NCI-H2171 (cell line): ENCODE measurements around the gene CFH.
"Not testable (repeated sequence)": the region's sequence is repeated elsewhere in the genome, so short reads cannot be mapped to it uniquely, and the experiment has no call there.

ENCODE experiments used
- DNase-seq: peaks from one replicate; lab custom pipeline; 2025; lab: John Stamatoyannopoulos, UW

The CFH gene

DNA sequence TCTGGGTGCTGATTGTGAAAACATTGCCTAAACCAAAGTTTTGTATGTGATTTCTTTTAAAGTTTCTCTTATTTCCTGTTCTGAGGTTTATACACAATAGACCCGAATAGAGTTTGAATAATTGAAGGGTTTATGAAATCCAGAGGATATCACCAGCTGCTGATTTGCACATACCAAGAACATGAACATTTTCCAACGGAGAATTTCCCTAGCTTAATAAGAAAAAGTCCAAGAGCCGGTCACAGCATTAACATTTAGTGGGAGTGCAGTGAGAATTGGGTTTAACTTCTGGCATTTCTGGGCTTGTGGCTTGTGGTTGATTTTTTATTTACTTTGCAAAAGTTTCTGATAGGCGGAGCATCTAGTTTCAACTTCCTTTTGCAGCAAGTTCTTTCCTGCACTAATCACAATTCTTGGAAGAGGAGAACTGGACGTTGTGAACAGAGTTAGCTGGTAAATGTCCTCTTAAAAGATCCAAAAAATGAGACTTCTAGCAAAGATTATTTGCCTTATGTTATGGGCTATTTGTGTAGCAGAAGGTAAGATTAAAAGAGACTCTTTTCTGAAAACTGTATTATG lies at the start of gene CFH:
Gene CFH (plus strand): TSS at position 407 of the 579 bp plus-strand sequence. CDS start 75 bp downstream, at position 482.
- no peak for DNase-seq

DNA sequence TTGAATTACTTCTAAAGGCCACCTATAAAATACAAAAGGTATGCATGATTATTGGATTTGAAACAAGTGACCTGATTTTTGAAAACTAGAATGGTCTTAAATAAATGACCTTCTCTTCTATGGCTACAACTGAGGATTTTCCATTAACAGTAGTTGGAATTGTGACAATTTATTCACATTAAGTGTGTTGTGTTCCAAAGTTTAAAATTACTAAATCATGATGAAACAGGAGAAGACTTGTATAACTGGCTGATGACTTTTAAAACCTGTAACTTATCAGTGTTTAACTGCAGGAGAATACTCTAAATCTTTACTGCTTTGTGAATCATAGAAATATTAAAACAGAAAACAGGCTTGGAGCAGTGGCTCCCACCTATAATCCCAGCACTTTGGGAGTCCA lies 48.2 kb upstream of the CFH start:
- no peak for DNase-seq

DNA sequence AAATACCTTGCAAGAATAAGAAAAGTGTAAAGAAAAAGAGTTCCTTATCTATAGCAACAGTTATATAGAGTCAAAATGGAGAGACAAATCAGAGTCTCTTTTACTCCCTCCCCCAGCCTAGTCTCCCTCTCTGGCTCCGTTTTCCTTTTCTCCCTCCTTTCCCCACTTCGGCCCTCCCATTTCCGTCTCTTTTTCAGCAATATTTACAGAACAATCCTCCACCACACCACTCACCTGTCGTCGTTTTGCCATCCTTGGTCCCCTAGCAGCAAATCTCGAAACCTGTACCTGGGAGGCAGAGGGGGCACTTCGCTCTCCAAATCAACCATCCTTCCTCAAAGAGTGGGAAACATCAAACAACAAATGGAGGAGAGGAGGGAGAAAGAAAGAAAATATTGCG lies 43.9 kb upstream of the CFH start:
- peak; percentile 18 for DNase-seq

GRCh38 chr1:196608390-196609369 lies 43.2 kb upstream of the CFH start, which contains the start of gene KCNT2:
KCNT2 (minus strand) TSS chr1:196608440; CDS start chr1:196608309, 131 bp downstream.
- DNase-seq = peak; percentile 82

DNA sequence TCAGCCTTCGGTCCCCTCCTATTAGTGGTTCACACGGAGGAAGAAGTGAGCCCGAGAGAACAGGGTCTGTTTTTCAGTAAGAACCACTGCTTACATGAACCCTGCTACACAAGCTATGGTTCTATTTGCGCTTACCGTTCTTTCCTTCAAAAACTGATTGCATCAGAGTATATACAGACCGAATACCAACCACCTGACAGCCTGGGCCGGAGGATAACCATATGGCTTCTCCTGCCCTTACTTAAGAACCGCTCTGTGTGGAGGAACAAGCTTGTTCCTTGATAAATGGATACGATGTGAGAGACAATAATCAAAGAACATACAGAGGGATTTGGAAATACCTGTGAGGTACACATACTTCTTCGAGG lies 42.5 kb upstream of the CFH start:
- DNase-seq = no peak

DNA sequence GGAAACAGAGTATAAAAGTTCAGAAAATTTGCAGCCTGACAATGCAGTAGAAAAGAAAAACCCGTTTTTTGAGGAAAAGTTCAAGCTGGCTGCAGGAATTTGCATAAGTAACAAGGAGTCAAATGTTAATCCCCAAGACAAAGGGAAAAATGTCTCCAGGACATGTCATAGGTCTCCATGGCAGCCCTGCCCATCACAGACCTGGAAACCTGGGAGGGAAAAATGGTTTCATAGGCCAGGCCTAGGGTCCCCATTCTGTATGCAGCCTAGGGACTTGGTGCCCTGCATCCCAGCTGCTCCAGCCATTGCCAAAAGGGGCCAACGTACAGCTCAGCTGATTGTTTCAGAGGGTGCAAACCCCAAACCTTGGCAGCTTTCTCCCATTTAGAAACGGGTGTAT lies 40.0 kb upstream of the CFH start:
- no peak for DNase-seq

- no peak for DNase-seq
Observed at GRCh38 chr1:196619721-196620120, 32.1 kb upstream of the CFH start.

- no peak for DNase-seq
Observed at GRCh38 chr1:196623079-196623478, 28.8 kb upstream of the CFH start.

- no peak for DNase-seq
Observed at GRCh38 chr1:196628838-196629237, 23.0 kb upstream of the CFH start.

- DNase-seq = no peak
Observed at GRCh38 chr1:196637606-196638005, 14.2 kb upstream of the CFH start.

GRCh38 chr1:196638466-196638865 lies 13.4 kb upstream of the CFH start:
- no peak for DNase-seq

GRCh38 chr1:196639291-196639690 lies 12.6 kb upstream of the CFH start:
- not testable (repeated sequence) for DNase-seq

GRCh38 chr1:196640976-196641375 lies 10.9 kb upstream of the CFH start:
- no peak for DNase-seq

- no peak for DNase-seq
Observed at GRCh38 chr1:196649990-196650389, 1.9 kb upstream of the CFH start.

DNA sequence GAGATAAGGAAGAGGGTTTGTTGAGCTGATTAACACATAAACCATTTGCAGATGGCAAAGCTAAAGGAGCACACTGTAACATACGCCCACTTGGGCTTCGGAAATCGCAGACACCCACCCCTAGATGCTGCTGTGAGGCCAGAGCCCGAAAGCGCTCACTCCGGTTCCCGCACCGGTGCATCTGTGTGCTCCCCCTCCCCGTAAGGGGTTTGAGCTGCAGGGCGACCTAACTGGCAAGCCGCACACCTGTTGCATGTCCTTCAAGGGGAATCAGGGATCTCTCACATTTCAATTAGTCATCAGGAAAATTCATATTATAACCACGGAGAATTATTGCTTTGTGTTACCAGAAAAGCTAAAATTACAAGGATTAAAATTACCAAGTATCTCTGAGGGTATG lies 1.4 kb upstream of the CFH start:
- no peak for DNase-seq

- no peak for DNase-seq
Observed at GRCh38 chr1:196651079-196651478, 764 bp upstream of the CFH start.

- no peak for DNase-seq
Observed at GRCh38 chr1:196654271-196654670, 2.4 kb downstream of the CFH start.

GRCh38 chr1:196655071-196655470 lies 3.2 kb downstream of the CFH start:
- no peak for DNase-seq

DNA sequence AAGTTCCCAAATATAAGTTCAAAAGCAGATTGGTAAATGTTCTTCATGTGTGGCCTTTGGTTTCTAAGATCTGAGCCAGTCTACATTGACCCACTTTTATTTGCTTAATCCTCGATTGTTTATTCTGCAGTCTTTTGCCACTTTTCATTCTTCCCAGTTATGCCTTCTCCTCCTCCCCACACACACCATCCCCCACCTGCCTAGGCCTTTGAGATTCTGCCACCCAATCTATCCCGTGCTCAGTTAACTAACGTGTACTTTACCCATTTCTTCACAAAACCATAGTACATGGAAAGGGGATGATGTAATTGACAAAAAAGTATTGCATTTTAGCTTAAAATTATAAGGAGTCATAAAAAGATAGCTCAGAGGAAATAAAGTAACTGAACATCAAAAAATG lies 3.7 kb downstream of the CFH start:
- DNase-seq = no peak

GRCh38 chr1:196659471-196659870 lies 7.6 kb downstream of the CFH start:
- no peak for DNase-seq

DNA sequence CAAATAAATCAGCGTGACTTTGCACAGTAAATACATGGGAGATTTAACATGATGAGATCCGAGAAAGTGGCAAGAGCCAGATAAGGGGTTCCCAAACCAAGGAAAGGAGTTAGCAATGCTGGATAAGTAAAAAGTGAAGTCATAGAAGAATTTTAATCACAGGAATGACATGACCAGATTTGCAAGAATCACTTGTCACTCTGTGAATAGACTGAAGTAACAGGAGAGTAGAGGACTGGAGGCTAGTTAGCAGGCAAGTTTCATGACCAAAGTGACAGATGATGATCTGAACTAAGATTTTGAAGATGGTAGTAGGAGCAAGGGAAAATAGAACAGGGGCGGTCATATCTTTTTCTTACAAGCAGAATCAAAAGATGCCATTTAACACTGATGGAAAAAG lies 8.4 kb downstream of the CFH start:
- DNase-seq = no peak

DNA sequence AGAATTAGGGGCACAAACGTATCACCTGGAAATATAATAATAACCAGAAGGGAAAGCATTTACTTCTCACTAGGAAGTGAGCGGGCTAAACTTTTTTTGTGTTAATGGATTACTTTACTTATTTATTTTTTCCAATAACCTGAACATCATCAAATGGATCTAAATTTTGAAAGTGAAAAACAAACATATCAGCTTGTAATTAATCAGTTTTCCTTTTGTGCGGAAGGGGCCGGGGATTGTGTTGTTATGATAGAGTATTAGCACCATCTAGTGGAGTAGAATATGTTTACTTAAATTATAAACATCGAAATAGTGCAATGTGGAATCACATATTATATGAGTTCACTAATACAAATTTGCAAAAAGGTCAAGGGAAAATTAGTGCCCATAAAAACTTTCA lies 9.0 kb downstream of the CFH start:
- peak; percentile 13 for DNase-seq

DNA sequence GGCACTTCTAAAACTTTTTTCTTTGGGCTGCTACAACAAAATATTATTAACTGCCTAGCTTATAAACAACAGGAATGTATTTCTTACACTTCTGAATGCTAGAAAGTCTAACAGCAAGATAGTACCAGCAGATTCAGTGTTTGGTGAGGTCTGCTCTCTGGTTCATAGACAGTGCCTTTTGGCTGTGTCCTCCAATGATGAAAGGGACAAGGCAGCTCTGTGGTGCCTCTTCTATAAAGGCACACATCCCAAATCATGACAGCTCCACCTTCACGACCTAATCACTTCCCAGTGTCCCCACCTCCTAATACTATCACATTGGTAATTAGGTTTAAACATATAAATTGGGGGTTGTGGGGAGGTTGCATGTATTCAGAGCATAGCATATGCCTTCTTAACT lies 9.5 kb downstream of the CFH start:
- no peak for DNase-seq
